NOMO-1 (cell line): ENCODE measurements around the gene RGL2.
"Not testable (repeated sequence)": the region's sequence is repeated elsewhere in the genome, so short reads cannot be mapped to it uniquely, and the experiment has no call there.

ENCODE experiments used
- DNase-seq, 2 experiments: peaks; one replicate each; lab custom pipeline; 2025; ENCODE audit not compliant: unreplicated experiment in 2 of 2; lab: John Stamatoyannopoulos, UW

Gene RGL2

GRCh38 chr6:33296797-33297405 lies 1.8 kb downstream of the RGL2 start:
- DNase-seq: no peak

- no peak for DNase-seq
Measured at GRCh38 chr6:33295621-33296369, 2.9 kb downstream of the RGL2 start.

DNA sequence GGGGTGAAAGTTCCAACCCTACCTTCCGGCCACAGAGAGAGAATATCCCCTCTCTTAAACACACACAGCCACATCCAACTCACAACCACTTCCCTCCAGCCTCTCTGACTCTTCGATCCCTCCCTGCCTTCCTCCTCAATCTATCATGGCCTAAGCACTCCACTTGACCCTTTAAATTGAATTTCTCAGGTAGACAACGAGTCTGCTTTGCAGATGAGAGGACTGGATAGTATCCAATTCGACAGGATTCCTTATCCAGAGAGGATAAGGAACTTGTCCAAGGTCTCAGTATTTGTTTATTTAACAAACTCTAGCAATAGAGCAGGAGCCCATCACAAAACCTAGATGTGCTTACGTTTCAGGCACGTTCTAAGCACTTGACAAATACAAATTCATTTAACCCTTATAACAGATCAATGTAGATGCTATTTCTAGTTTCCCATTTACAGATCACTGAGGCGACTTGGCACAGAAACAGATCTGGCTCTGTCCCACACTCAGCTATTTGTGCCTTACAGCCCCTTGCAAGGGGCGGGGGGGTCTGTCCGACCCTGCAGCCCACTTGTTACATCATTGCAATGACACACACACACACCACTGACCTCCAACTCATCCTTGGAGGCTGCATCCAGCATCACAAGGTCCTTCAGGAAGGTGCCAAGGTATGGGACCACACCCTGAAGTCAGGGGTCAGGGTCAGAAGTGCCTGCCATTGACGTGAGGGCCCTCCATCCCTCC lies 4.5 kb downstream of the RGL2 start:
- DNase-seq: no peak

DNA sequence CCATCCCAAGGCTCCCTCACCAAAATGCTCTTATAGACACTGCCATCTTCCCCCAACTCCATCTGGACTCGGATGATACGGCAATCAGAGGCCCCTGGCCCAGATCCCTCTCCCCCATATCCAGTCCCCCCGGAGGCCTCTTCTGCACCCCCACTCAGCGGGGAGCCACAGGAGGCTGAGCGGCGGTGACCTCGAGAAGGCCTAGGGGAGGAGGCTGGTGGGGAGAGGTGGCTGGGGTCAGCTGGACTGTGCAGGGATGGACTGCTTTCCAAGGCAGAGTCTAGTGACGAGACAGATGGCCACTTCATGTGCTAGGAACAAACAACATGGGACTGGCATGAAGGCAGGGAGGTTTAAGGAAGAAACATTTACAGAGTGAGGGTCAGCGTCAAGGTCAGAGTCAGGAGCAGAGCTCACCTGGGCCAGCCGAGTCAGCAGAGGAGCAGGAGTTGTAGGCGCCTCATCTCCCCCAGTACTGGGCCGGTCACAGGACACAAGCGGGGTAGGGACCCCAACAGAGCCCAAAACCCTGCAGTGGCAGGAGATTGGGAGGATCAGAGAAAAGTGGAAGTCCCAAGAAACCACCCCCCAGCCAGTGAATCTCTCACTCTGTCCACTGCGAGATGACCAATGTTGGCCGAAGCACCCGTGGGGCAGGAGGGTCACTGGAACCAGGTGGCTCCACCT lies 5.6 kb downstream of the RGL2 start:
- no peak for DNase-seq

DNA sequence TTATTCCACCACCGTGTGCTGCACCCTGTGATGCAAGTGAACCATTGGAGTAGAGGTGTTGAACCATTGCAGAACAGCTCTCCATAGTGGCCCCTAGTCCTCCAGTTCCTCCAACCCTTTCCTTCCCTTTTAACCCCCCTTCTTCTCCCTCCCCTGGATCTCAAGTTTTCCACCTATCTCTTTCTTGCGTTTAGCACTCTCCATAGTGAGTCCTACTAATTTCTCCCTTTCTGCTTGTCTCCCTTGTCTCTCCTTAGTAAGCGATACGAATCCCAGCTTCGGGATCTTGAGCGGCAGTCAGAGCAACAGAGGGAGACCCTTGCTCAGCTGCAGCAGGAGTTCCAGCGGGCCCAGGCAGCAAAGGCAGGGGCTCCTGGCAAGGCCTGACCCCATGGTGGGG lies 8.3 kb downstream of the RGL2 start:
- DNase-seq: no peak

DNA sequence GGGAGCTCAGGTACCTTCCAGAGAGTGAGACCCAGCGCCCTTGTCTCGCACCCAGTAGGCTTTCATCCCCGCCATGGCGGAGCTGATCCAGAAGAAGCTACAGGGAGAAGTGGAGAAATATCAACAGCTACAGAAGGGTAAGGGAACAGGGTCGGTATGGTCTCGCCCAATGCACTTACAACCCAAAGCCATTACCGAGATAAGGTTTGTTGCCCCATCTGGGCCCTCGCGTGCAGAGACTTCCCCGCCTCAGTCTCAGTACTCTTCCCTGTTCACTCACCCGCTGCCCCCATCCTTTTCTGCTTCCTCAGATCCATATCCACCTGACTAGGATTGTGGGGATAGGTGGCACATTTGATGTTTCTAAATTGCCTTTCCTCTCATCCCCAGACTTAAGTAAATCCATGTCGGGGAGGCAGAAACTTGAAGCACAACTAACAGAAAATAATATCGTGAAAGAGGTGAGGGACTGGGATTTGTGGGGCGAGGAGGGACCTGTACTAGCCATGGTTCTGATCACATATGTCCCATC lies 8.9 kb downstream of the RGL2 start:
- DNase-seq: peak in 1 of 2 experiments; percentile 24

- peak; percentile 89 to 95 for DNase-seq
Measured at GRCh38 chr6:33288921-33289783, 9.6 kb downstream of the RGL2 start, which contains the start of the genes PFDN6 and WDR46. TSS of gene PFDN6 (plus strand) at chr6:33289601. CDS start at chr6:33289857, 256 bp downstream. TSS of gene WDR46 (minus strand) at chr6:33289239. CDS start at chr6:33289170, 69 bp downstream.

DNA sequence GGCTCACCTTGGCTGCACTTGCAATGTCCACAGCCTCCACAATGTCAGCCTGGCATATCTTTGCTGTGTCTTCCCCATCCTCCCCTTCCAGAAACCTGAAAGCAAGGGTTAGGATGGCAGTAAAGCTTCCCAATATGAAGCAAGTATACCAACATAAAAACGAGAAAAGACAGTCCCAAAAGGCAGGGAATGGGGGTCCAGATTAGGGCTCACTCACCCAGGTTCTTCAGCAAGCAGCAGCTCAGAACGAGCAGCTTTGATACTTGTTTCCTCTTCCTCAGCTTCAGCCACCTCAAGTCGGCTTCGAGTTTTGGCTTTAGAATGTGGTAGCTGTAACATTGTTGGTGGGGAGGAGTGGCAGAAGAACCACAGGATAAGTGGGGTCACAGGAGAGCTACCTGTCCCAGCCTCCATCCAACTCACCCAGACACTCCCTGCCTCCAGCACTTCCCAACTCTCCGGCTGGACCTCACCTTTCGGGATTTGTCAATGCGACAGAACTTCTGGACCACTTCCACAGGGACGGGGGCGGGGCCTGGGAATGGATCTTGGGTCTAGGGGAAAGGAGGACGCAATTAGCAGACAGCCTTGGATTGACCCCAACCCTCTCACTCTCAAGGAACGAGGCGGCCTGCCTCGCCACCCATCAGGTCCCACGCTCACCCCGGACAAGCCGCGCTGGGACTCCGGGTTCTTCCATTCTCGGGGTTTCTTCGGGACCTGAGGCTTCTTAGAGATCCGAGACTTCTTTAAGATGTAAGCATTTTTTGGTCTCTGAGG lies 10.4 kb downstream of the RGL2 start:
- DNase-seq: no peak

- DNase-seq: no peak
Measured at GRCh38 chr6:33286946-33287914, 11.5 kb downstream of the RGL2 start.

DNA sequence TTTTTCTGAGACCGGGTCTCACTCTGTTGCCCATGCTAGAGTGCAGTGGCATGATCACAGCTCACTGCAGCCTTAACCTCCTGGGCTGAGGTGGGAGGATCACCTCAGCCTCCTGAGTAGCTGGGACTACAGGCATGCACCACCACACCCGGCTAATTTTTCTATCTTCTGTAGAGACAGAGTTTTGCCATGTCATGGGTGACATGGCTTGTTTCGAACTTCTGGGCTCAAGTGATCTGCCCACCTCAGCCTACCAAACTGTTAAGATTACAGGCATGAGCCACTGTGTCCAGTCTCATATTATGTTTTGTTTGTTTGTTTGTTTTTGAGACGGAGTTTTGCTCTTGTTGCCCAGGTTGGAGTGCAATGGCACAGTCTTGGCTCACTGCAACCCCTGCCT lies 13.5 kb downstream of the RGL2 start:
- not testable (repeated sequence) for DNase-seq

DNA sequence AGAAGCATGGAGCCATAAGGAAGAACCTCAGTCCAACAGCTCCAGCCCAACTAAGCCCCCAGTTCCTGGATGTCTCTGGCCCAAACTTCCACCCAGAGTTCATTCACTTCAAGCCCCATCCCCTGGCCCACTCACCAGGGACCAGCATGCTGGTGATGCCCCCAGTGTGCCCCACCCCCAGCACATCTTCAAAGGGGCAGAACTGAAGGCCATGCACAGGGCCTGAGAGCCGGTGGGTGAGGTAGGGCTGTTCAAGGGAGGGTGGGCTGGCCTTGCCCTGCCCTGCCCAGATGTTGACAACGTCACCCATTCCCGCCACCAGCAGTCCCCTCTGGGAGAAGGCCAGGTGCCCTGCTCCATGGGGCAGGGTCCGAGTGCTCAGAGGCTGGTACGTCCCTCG lies 18.2 kb downstream of the RGL2 start:
- no peak for DNase-seq

GRCh38 chr6:33279971-33280511 lies 18.7 kb downstream of the RGL2 start:
- no peak for DNase-seq

DNA sequence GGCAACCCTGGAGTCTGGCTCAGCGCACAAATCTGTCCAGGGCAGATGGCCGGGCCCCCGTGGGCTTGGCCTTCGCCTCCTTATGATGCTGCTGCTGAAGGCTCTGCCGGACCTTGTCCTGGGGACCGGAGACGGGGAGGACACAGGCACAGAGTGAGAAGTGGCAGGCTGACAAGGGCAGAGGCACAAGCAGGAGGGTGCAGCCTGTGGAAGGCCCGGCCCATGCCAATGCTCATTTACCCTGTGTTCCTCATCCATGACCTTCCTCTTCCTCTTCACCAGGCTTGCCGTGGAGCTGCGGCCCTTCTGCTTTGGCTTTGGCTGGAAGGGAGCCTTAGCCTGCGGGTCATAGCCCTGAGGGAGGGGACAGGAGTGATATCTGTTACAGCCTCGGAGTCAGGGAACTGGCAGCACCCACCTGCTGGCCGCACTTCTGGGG lies 19.5 kb downstream of the RGL2 start:
- DNase-seq: no peak

DNA sequence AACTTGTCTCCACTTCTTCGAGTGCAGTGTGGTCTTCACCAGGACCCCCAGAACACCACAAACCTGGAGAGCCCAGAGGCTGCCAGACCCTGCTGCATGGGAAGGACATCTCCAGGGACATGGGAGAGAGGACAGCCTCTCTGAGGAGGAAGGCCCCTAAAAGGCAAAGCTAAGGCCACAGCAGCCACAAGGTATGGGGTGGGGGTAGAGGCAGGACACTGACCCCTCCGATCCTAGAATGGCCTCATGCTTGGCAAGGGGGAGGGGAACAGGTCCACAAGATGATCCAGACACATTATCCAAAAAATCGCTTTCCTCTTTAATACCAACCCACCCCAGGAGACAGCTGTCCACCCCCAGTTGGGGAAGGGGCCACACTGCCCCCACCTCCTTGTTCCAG lies 19.9 kb downstream of the RGL2 start:
- no peak for DNase-seq

- no peak for DNase-seq
Measured at GRCh38 chr6:33278392-33278741, 20.4 kb downstream of the RGL2 start.

GRCh38 chr6:33277663-33278391 lies 20.9 kb downstream of the RGL2 start:
- no peak for DNase-seq
